Fibroblast of villous mesenchyme (primary cell): ENCODE data around the gene SMIM35. TPM values are rescaled to one million over a fixed set of nuclear protein-coding genes. Genes with fewer than 3 reads are reported as not detected.

Experiments used
- DNase-seq: peaks from one replicate; pipeline ENCODE4 v3.0.0-alpha.2; 2010; ENCODE audit warnings: low read depth
- H3K4me3 ChIP-seq: 2 replicates; pipeline ENCODE4 v1.5.1; 2011; ENCODE audit warnings: low read depth, mild to moderate bottlenecking, low read length
- CTCF ChIP-seq: IDR thresholded peaks from 2 replicates; pipeline ENCODE4 v1.5.1; 2012; ENCODE audit warnings: low read depth, mild to moderate bottlenecking, low read length; ENCODE audit not compliant: insufficient read depth
- total RNA-seq: library from RNA; depleted of rRNA; stranded (reverse); fragments of >200 nt; gene quantifications from 2 replicates; pipeline ENCODE4 v1.2.3, GENCODE V29; 2012

Gene SMIM35
- total RNA-seq, 1 donor, result not detected

- no peak for TF ChIP-seq CTCF
- no peak overlapping the region for H3K4me3 ChIP-seq
- DNase-seq, result no peak
These were observed 126.4 kb downstream of the SMIM35 start for GRCh38 chr11:117960406-117960805.

DNA sequence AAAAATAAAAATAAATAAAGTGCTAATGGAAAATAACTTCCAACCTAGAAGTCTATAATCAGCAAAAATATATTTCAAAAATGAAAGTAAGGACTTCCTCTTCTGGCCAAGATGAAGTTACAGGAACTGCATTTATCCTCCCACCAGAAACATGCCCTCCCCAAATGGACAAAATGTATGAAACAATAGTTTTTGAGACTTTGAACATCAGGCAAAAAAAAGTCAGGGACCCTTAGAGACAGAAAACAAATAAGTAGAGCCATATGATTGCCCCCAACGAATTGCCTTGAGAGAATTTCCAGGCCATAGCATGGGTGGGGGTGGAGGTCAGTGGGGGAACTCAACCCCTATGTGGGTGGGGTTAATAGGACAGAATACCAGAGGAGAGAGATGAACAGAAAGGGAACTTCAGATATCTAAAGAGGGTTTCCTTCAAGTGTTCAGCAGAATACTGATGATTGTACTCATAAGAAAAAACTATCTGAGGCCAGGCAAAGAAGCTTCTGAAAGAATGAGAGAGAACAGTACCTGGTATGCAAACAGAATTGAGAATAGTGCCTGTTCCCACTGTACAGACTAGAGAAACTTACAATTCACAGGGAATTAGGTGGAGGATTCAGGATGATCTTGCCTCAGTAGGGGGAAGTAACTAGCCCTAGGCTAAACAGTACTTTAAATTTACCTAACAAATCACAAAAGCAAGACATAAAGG, 127.2 kb downstream of the SMIM35 start:
- no peak for DNase-seq
- no peak overlapping the region for H3K4me3 ChIP-seq
- no peak for TF ChIP-seq CTCF

DNA sequence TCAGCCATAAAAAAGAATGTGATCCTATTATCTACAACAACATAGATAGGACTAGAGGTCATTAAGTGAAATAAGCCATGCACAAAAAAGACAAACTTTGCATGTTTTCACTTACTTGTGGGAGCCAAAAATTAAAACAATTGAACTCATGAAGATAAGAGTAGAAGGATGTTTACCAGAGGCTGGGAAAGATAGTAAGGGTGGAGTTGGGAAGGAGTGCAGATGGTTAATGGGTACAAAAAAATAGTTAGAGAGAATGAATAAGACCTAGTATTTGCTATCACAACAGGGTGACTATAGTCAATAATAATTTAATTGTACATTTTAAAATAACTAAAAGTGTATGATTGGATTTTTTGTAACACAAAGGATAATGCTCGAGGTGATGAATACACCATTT, 127.8 kb downstream of the SMIM35 start:
- no peak for DNase-seq
- no peak for TF ChIP-seq CTCF
- no peak overlapping the region for H3K4me3 ChIP-seq

Other genes starting within 250 kb of the SMIM35 start
- gene FXYD6, start 210.3 kb downstream of the SMIM35 start, total RNA-seq, result not detected in 2 replicates
- not detected in 2 replicates for gene TMPRSS13, start 157.6 kb downstream of the SMIM35 start, total RNA-seq
- not detected in 2 replicates for gene IL10RA, start 100.6 kb downstream of the SMIM35 start, total RNA-seq
- not detected in 2 replicates for gene TMPRSS4, start 9.9 kb downstream of the SMIM35 start, total RNA-seq
- not detected in 2 replicates for gene SCN4B, start 65.9 kb upstream of the SMIM35 start, total RNA-seq
- gene SCN2B, start 89.7 kb upstream of the SMIM35 start, total RNA-seq, result not detected in 2 replicates
- not detected in 2 replicates for gene JAML, start 138.0 kb upstream of the SMIM35 start, total RNA-seq
- 0.32 and 0.86 TPM in 2 replicates for gene MPZL3, start 165.4 kb upstream of the SMIM35 start, total RNA-seq
- not detected in 2 replicates for gene MPZL2, start 177.3 kb upstream of the SMIM35 start, total RNA-seq
- not detected in 2 replicates for gene CD3E, start 217.8 kb upstream of the SMIM35 start, total RNA-seq